SW 1271 (cell line): ENCODE data around the gene SHCBP1L.
"Not testable (repeated sequence)": the region's sequence is repeated elsewhere in the genome, so short reads cannot be mapped to it uniquely, and the experiment has no call there.

Source experiments
- DNase-seq, 2 experiments: peaks; one replicate each; lab custom pipeline; 2025; lab: John Stamatoyannopoulos, UW

SHCBP1L gene

GRCh38 chr1:182965096-182965495, 12.1 kb upstream of the SHCBP1L start:
- no peak for DNase-seq

- peak; percentile 56 to 80 for DNase-seq
These were observed 9.7 kb upstream of the SHCBP1L start for GRCh38 chr1:182962554-182963115.

- DNase-seq = no peak
These were observed 7.1 kb upstream of the SHCBP1L start for GRCh38 chr1:182960046-182960445.

GRCh38 chr1:182957902-182958395, 5.0 kb upstream of the SHCBP1L start:
- DNase-seq = no peak

GRCh38 chr1:182956708-182957365, 3.9 kb upstream of the SHCBP1L start:
- DNase-seq = no peak

GRCh38 chr1:182955596-182956588, 2.9 kb upstream of the SHCBP1L start:
- no peak for DNase-seq

- no peak for DNase-seq
These were observed 860 bp upstream of the SHCBP1L start for GRCh38 chr1:182953826-182954225.

GRCh38 chr1:182943336-182943735, 9.6 kb downstream of the SHCBP1L start:
- not testable (repeated sequence) for DNase-seq

GRCh38 chr1:182942145-182942544, 10.8 kb downstream of the SHCBP1L start:
- DNase-seq = not testable (repeated sequence)

- no peak for DNase-seq
These were observed 13.6 kb downstream of the SHCBP1L start for GRCh38 chr1:182939413-182939812.

- DNase-seq = no peak
These were observed 17.2 kb downstream of the SHCBP1L start for GRCh38 chr1:182935716-182936115.

- no peak for DNase-seq
These were observed 22.0 kb downstream of the SHCBP1L start for GRCh38 chr1:182930985-182931384.

GRCh38 chr1:182927693-182928433, 25.1 kb downstream of the SHCBP1L start:
- no peak for DNase-seq

- DNase-seq = no peak
These were observed 27.3 kb downstream of the SHCBP1L start for GRCh38 chr1:182925661-182926060.

GRCh38 chr1:182917378-182917777, 35.6 kb downstream of the SHCBP1L start:
- no peak for DNase-seq

- no peak for DNase-seq
These were observed 39.6 kb downstream of the SHCBP1L start for GRCh38 chr1:182913401-182913800.

- DNase-seq = no peak
These were observed 42.8 kb downstream of the SHCBP1L start for GRCh38 chr1:182910143-182910542.

GRCh38 chr1:182909578-182909977, 43.4 kb downstream of the SHCBP1L start:
- DNase-seq = no peak

GRCh38 chr1:182905321-182905720, 47.6 kb downstream of the SHCBP1L start:
- no peak for DNase-seq

GRCh38 chr1:182901946-182902345, 51.0 kb downstream of the SHCBP1L start:
- not testable (repeated sequence) for DNase-seq

GRCh38 chr1:182897696-182898095, 55.3 kb downstream of the SHCBP1L start:
- no peak for DNase-seq
